Measurements from ENCODE around the gene PLET1.

- TF ChIP-seq CTCF (conservative IDR thresholded peaks at IDR 0.05; ENCODE audit: low read length): no peak
- no peak for TF ChIP-seq EZH2phosphoT487 (IDR thresholded peaks at IDR 0.05; ENCODE audit: borderline replicate concordance, low read depth, low read length)
These were observed 54.6 kb downstream of the PLET1 start for GRCh38 chr11:112206071-112206470.
